A673 (cell line): ENCODE data around the gene TACC2. TPM values are rescaled to one million over a fixed set of nuclear protein-coding genes. Genes with fewer than 3 reads are reported as not detected.

Experiments
- BruUV-seq: library from RNA; stranded (reverse); fragments of 400-500 nt; replicated peaks from 2 replicates; lab custom pipeline; 2021; lab: Mats Ljungman, UMichigan
- CTCF ChIA-PET: fragments of 300-600 bp; sonication (Branson Sonifier 250); formaldehyde crosslinking; loops from one replicate; lab custom pipeline; 2022; ENCODE audit warnings: antibody characterized with exemption; lab: Charles Lee
- POLR2A ChIA-PET: fragments of 300-600 bp; sonication (Branson Sonifier 250); formaldehyde crosslinking; loops from one replicate; lab custom pipeline; 2022; ENCODE audit warnings: antibody characterized with exemption; ENCODE audit not compliant: low non-redundant PET; lab: Charles Lee
- DNase-seq: peaks from one replicate; pipeline ENCODE4 v3.0.0-alpha.2; 2015; ENCODE audit warnings: low spot score
- H3K27ac ChIP-seq: fragments of 200-600 bp; sonication (generic); 2 replicates; pipeline ENCODE4 v1.5.1; 2016; ENCODE audit warnings: mixed run types, low read depth, mild to moderate bottlenecking, mixed read lengths, antibody characterized with exemption, low read length; ENCODE audit not compliant: poor library complexity, severe bottlenecking
- H3K27me3 ChIP-seq: fragments of 200-600 bp; sonication (generic); replicated peaks from 2 replicates; pipeline ENCODE4 v1.6.1; 2017; ENCODE audit warnings: mixed run types, low read depth, mild to moderate bottlenecking, mixed read lengths, antibody characterized with exemption, low read length; ENCODE audit not compliant: insufficient read depth, poor library complexity
- H3K36me3 ChIP-seq: fragments of 200-600 bp; sonication (generic); 2 replicates; pipeline ENCODE4 v1.6.1; 2016; ENCODE audit warnings: mixed run types, mild to moderate bottlenecking, mixed read lengths, antibody characterized with exemption, low read length; ENCODE audit not compliant: insufficient read depth, poor library complexity, severe bottlenecking
- H3K4me1 ChIP-seq: fragments of 200-600 bp; sonication (generic); 2 replicates; pipeline ENCODE4 v1.6.1; 2017; ENCODE audit warnings: mixed run types, mild to moderate bottlenecking, mixed read lengths, antibody characterized with exemption, low read length; ENCODE audit not compliant: insufficient read depth, poor library complexity, severe bottlenecking
- H3K4me3 ChIP-seq: fragments of 200-600 bp; sonication (generic); 2 replicates; pipeline ENCODE4 v1.5.1; 2016; ENCODE audit warnings: low read depth, mixed run types, mild to moderate bottlenecking, mixed read lengths, low read length; ENCODE audit not compliant: poor library complexity, severe bottlenecking
- H3K9me3 ChIP-seq: fragments of 200-600 bp; sonication (generic); 2 replicates; pipeline ENCODE4 v1.6.1; 2016; ENCODE audit warnings: mixed run types, low read depth, mild to moderate bottlenecking, mixed read lengths, antibody characterized with exemption, low read length; ENCODE audit not compliant: poor library complexity, severe bottlenecking
- CTCF ChIP-seq: fragments of 300-800, 200-600 bp; sonication (generic); conservative IDR thresholded peaks from 2 replicates; pipeline ENCODE4 v1.5.1; 2017; ENCODE audit warnings: low read depth, mild to moderate bottlenecking, antibody characterized with exemption, low read length, moderate library complexity, mixed read lengths
- EZH2 ChIP-seq: fragments of 200-600 bp; sonication (generic); IDR thresholded peaks from 2 replicates; pipeline ENCODE4 v1.6.1; 2017; ENCODE audit warnings: borderline replicate concordance, low read depth, mild to moderate bottlenecking, mixed read lengths, antibody characterized with exemption, low read length; ENCODE audit not compliant: poor library complexity, severe bottlenecking
- intact Hi-C: fragments of 100-400 bp; cut with micrococcal nuclease; formaldehyde crosslinking; loops from one replicate; pipeline ENCODE4 v1.10.0; 2022; ENCODE audit not compliant: unreplicated experiment
- total RNA-seq: library from RNA; stranded (reverse); gene quantifications from 2 replicates; pipeline ENCODE4 v1.2.3, GENCODE V29; 2021

The TACC2 gene
- total RNA-seq, 1 experiment from 2014 or later: 0.62 TPM

GRCh38 chr10:122302315-122302714, 313.4 kb downstream of the TACC2 start:
- TF ChIP-seq CTCF: no peak
- no peak for TF ChIP-seq EZH2
- Histone ChIP-seq H3K36me3 (no peaks in the 10 kb centered on the region), H3K9me3 (no peaks in the 10 kb centered on the region), H3K27me3 (no peaks in the 10 kb centered on the region), H3K4me1 (no peaks in the 10 kb centered on the region), H3K27ac (no peak overlapping the region), H3K4me3 (no peak overlapping the region)
- no peak for DNase-seq
- POLR2A ChIA-PET: no interaction called here
- CTCF ChIA-PET: no interaction called here
- BruUV-seq: no TSS peak
- intact Hi-C loops: no loop called here

- H3K27ac ChIP-seq: no peak overlapping the region
- no TSS peak for BruUV-seq
- H3K9me3 ChIP-seq: no peaks in the 10 kb centered on the region
- ChIA-PET POLR2A (no interaction called here), CTCF (no interaction called here)
- no peak for DNase-seq
- TF ChIP-seq EZH2 (no peak), CTCF (no peak)
- intact Hi-C loops: no loop called here
- H3K4me1 ChIP-seq: no peaks in the 10 kb centered on the region
- H3K36me3 ChIP-seq: no peaks in the 10 kb centered on the region
- H3K27me3 ChIP-seq: no peaks in the 10 kb centered on the region
- H3K4me3 ChIP-seq: no peak overlapping the region
These were observed 314.5 kb downstream of the TACC2 start for GRCh38 chr10:122303271-122304053.

Other genes starting within 250 kb of the TACC2 start
- gene ATE1, start 61.1 kb upstream of the TACC2 start, total RNA-seq: 27.0 and 30.9 TPM in 2 replicates
- 67.2 and 71.7 TPM in 2 replicates for gene NSMCE4A, start 13.9 kb upstream of the TACC2 start, total RNA-seq